ENCODE results near the gene KRTAP10-7. TPM values are rescaled to one million over a fixed set of nuclear protein-coding genes. Genes with fewer than 3 reads are reported as not detected.
"Not testable (repeated sequence)": the region's sequence is repeated elsewhere in the genome, so short reads cannot be mapped to it uniquely, and the experiment has no call there.

The KRTAP10-7 gene
- total and polyA plus RNA-seq, 10 donors: not detected

GRCh38 chr21:44572959-44573583, 27.3 kb upstream of the KRTAP10-7 start:
- 89 to 96% (median 91%) methylated on average over 9 to 15 of the region's 15 CpGs for WGBS, 5 donors
- Histone ChIP-seq H3K4me1 (peaks cover 0 to 10% (median 4%) of the 10 kb centered on the region in 6 donors), H3K27ac (no peak overlapping the region), H3K9me3 (peaks cover 3 to 30% (median 19%) of the 10 kb centered on the region in 8 donors), H3K36me3 (no peaks in the 10 kb centered on the region), H3K4me3 (no peak overlapping the region), H3K27me3 (replicated peaks in 1 of 7) (peaks cover 0 to 31% (median 0%) of the 10 kb centered on the region in 7 donors)
- TF ChIP-seq CTCF (IDR thresholded peaks at IDR 0.05 in 8 of 11, conservative IDR thresholded peaks at IDR 0.05 in 3 of 11) (no peak), POLR2AphosphoS5 (IDR thresholded peaks at IDR 0.05) (no peak), POLR2A (IDR thresholded peaks at IDR 0.05) (no peak)
- intact Hi-C loops (cut with DNase I; ENCODE audit: low total_unique reads): no loop called here
- DNase-seq: peak; percentile 14

- peak; percentile 73 for DNase-seq
- H3K27ac ChIP-seq; intact Hi-C loops (cut with DNase I; ENCODE audit: low total_unique reads); H3K36me3 ChIP-seq; H3K4me3 ChIP-seq: not testable (repeated sequence)
- H3K9me3 ChIP-seq: peaks cover 3 to 37% (median 19%) of the 10 kb centered on the region in 8 donors
- WGBS, 5 donors: 66 to 78% (median 71%) methylated on average over 13 to 22 of the region's 25 CpGs
- H3K4me1 ChIP-seq: peaks cover 0 to 10% (median 4%) of the 10 kb centered on the region in 6 donors
- peaks cover 0 to 24% (median 0%) of the 10 kb centered on the region in 7 donors for H3K27me3 ChIP-seq (replicated peaks in 1 of 7)
These were observed 26.6 kb upstream of the KRTAP10-7 start, which contains the start of gene KRTAP10-4 for GRCh38 chr21:44573630-44574456. Gene KRTAP10-4, plus strand, starts transcription at chr21:44573729. Its CDS starts 30 bp downstream, at chr21:44573759.

GRCh38 chr21:44574457-44575306, 25.7 kb upstream of the KRTAP10-7 start:
- peaks cover 0 to 10% (median 4%) of the 10 kb centered on the region in 6 donors for H3K4me1 ChIP-seq

More at GRCh38 chr21:44574457-44575306, 25.7 kb upstream of the KRTAP10-7 start:
- peak; percentile 70 for DNase-seq
- peaks cover 3 to 37% (median 19%) of the 10 kb centered on the region in 8 donors for H3K9me3 ChIP-seq
- no peak for TF ChIP-seq POLR2AphosphoS5 (IDR thresholded peaks at IDR 0.05)
- TF ChIP-seq POLR2A (IDR thresholded peaks at IDR 0.05): no peak
- peak in 1 of 11 experiments; percentile 15 for TF ChIP-seq CTCF (IDR thresholded peaks at IDR 0.05 in 8 of 11, conservative IDR thresholded peaks at IDR 0.05 in 3 of 11)
- H3K27ac ChIP-seq: no peak overlapping the region
- whole genome bisulfite sequencing, 5 donors: 37 to 51% (median 39%) methylated on average over 10 to 21 of the region's 21 CpGs
- H3K4me3 ChIP-seq: no peak overlapping the region
- intact Hi-C loops (cut with DNase I; ENCODE audit: low total_unique reads): no loop called here
- H3K27me3 ChIP-seq (replicated peaks in 1 of 7): peaks cover 0 to 28% (median 0%) of the 10 kb centered on the region in 7 donors
- H3K36me3 ChIP-seq: no peaks in the 10 kb centered on the region
